Skeletal muscle satellite cell (primary cell): ENCODE data around the gene IFT81.
"Not testable (repeated sequence)": the region's sequence is repeated elsewhere in the genome, so short reads cannot be mapped to it uniquely, and the experiment has no call there.

ENCODE experiments used
- H3K27me3 ChIP-seq: 2 replicates; pipeline ENCODE4 v1.7.0; 2013; ENCODE audit warnings: low read length; ENCODE audit not compliant: control insufficient read depth, insufficient read depth
- H3K36me3 ChIP-seq: 2 replicates; pipeline ENCODE4 v1.7.0; 2013; ENCODE audit warnings: mild to moderate bottlenecking, control low read depth, low read length; ENCODE audit not compliant: insufficient read depth
- H3K4me1 ChIP-seq: 2 replicates; pipeline ENCODE4 v1.7.0; 2013; ENCODE audit warnings: low read length; ENCODE audit not compliant: control insufficient read depth, insufficient read depth
- H3K4me2 ChIP-seq: 2 replicates; pipeline ENCODE4 v1.7.0; 2013; ENCODE audit warnings: mild to moderate bottlenecking, low read length
- H3K4me3 ChIP-seq: 2 replicates; pipeline ENCODE4 v1.7.0; 2013; ENCODE audit warnings: low read length
- H3K9ac ChIP-seq: 2 replicates; pipeline ENCODE4 v1.7.0; 2013; ENCODE audit warnings: mild to moderate bottlenecking, low read depth, low read length, moderate library complexity
- H3K9me3 ChIP-seq: replicated peaks from 2 replicates; pipeline ENCODE4 v1.7.0; 2013; ENCODE audit warnings: mild to moderate bottlenecking, control low read depth, low read length

IFT81 gene

GRCh38 chr12:110109037-110109836 is 14.9 kb upstream of the IFT81 start:
- Histone ChIP-seq H3K4me3 (peak overlapping the region; percentile 37), H3K4me2 (peak overlapping the region; percentile 73), H3K9ac (peak overlapping the region; percentile 71), H3K9me3 (no peaks in the 10 kb centered on the region), H3K36me3 (no peaks in the 10 kb centered on the region), H3K4me1 (peaks cover 29% of the 10 kb centered on the region), H3K27me3 (no peaks in the 10 kb centered on the region)

GRCh38 chr12:110109837-110110535 is 14.2 kb upstream of the IFT81 start:
- Histone ChIP-seq H3K36me3 (no peaks in the 10 kb centered on the region), H3K4me1 (peaks cover 29% of the 10 kb centered on the region), H3K9ac (peak overlapping the region; percentile 71), H3K27me3 (no peaks in the 10 kb centered on the region), H3K4me3 (no peak overlapping the region), H3K9me3 (no peaks in the 10 kb centered on the region), H3K4me2 (peak overlapping the region; percentile 73)

GRCh38 chr12:110111476-110112334 is 12.5 kb upstream of the IFT81 start:
- no peak overlapping the region for H3K4me2 ChIP-seq
- H3K9me3 ChIP-seq = no peaks in the 10 kb centered on the region
- no peak overlapping the region for H3K4me3 ChIP-seq
- peaks cover 29% of the 10 kb centered on the region for H3K4me1 ChIP-seq
- H3K36me3 ChIP-seq = no peaks in the 10 kb centered on the region
- no peak overlapping the region for H3K9ac ChIP-seq
- no peaks in the 10 kb centered on the region for H3K27me3 ChIP-seq

- Histone ChIP-seq H3K4me2 (no peak overlapping the region), H3K4me3 (no peak overlapping the region), H3K4me1 (peaks cover 24% of the 10 kb centered on the region), H3K9me3 (no peaks in the 10 kb centered on the region), H3K27me3 (no peaks in the 10 kb centered on the region), H3K9ac (no peak overlapping the region), H3K36me3 (no peaks in the 10 kb centered on the region)
Measured at GRCh38 chr12:110112335-110112660, 11.9 kb upstream of the IFT81 start.

GRCh38 chr12:110114528-110114937 is 9.6 kb upstream of the IFT81 start:
- Histone ChIP-seq H3K9me3 (no peaks in the 10 kb centered on the region), H3K36me3 (no peaks in the 10 kb centered on the region), H3K27me3 (no peaks in the 10 kb centered on the region), H3K4me1 (peaks cover 4% of the 10 kb centered on the region), H3K4me2 (no peak overlapping the region), H3K9ac (no peak overlapping the region), H3K4me3 (no peak overlapping the region)

GRCh38 chr12:110115675-110116074 is 8.5 kb upstream of the IFT81 start:
- Histone ChIP-seq H3K9me3 (no peaks in the 10 kb centered on the region), H3K36me3 (no peaks in the 10 kb centered on the region), H3K4me2 (no peak overlapping the region), H3K4me3 (no peak overlapping the region), H3K4me1 (no peaks in the 10 kb centered on the region), H3K9ac (no peak overlapping the region), H3K27me3 (no peaks in the 10 kb centered on the region)

GRCh38 chr12:110116623-110117022 is 7.5 kb upstream of the IFT81 start:
- no peak overlapping the region for H3K9ac ChIP-seq
- H3K36me3 ChIP-seq = no peaks in the 10 kb centered on the region
- no peaks in the 10 kb centered on the region for H3K4me1 ChIP-seq
- no peaks in the 10 kb centered on the region for H3K9me3 ChIP-seq
- no peak overlapping the region for H3K4me3 ChIP-seq
- no peaks in the 10 kb centered on the region for H3K27me3 ChIP-seq
- no peak overlapping the region for H3K4me2 ChIP-seq

GRCh38 chr12:110117210-110117609 is 6.9 kb upstream of the IFT81 start:
- H3K36me3 ChIP-seq, H3K9me3 ChIP-seq, H3K27me3 ChIP-seq, H3K4me1 ChIP-seq, H3K9ac ChIP-seq, H3K4me2 ChIP-seq, H3K4me3 ChIP-seq: not testable (repeated sequence)

- H3K36me3 ChIP-seq = no peaks in the 10 kb centered on the region
- no peaks in the 10 kb centered on the region for H3K9me3 ChIP-seq
- H3K4me2 ChIP-seq = no peak overlapping the region
- H3K27me3 ChIP-seq = no peaks in the 10 kb centered on the region
- H3K9ac ChIP-seq = no peak overlapping the region
- H3K4me1 ChIP-seq = no peaks in the 10 kb centered on the region
- H3K4me3 ChIP-seq = no peak overlapping the region
Measured at GRCh38 chr12:110117956-110118685, 6.0 kb upstream of the IFT81 start.

GRCh38 chr12:110122929-110123328 is 1.2 kb upstream of the IFT81 start:
- H3K9me3 ChIP-seq = no peaks in the 10 kb centered on the region

GRCh38 chr12:110123919-110124268 is 263 bp upstream of the IFT81 start:
- Histone ChIP-seq H3K9me3 (no peaks in the 10 kb centered on the region), H3K4me3 (peak overlapping the region; percentile 36), H3K4me1 (no peaks in the 10 kb centered on the region), H3K9ac (no peak overlapping the region), H3K27me3 (no peaks in the 10 kb centered on the region), H3K36me3 (no peaks in the 10 kb centered on the region), H3K4me2 (peak overlapping the region; percentile 61)

More at GRCh38 chr12:110122929-110123328, 1.2 kb upstream of the IFT81 start:
- Histone ChIP-seq H3K4me1 (no peaks in the 10 kb centered on the region), H3K36me3 (no peaks in the 10 kb centered on the region), H3K4me2 (no peak overlapping the region), H3K9ac (no peak overlapping the region), H3K27me3 (no peaks in the 10 kb centered on the region), H3K4me3 (no peak overlapping the region)
